WI38 (cell line): ENCODE measurements around the gene RO60.

ENCODE experiments used
- H3K4me3 ChIP-seq: 2 replicates; pipeline ENCODE4 v1.5.1; 2011; ENCODE audit warnings: low read depth, mild to moderate bottlenecking, control low read depth, low read length
- CTCF ChIP-seq: IDR thresholded peaks from 2 replicates; pipeline ENCODE4 v1.5.1; 2012; ENCODE audit warnings: low read depth, mild to moderate bottlenecking, control low read depth, low read length

RO60 gene

GRCh38 chr1:193077991-193078390, 18.6 kb downstream of the RO60 start:
- TF ChIP-seq CTCF, result no peak
- H3K4me3 ChIP-seq, result no peak overlapping the region

- H3K4me3 ChIP-seq, result no peak overlapping the region
- no peak for TF ChIP-seq CTCF
These were observed 19.8 kb downstream of the RO60 start for GRCh38 chr1:193079187-193079586.

- no peak overlapping the region for H3K4me3 ChIP-seq
- TF ChIP-seq CTCF, result no peak
These were observed 24.1 kb downstream of the RO60 start for GRCh38 chr1:193083365-193084088.

GRCh38 chr1:193085263-193085662, 25.9 kb downstream of the RO60 start:
- no peak for TF ChIP-seq CTCF
- no peak overlapping the region for H3K4me3 ChIP-seq

GRCh38 chr1:193086342-193086741, 26.9 kb downstream of the RO60 start:
- no peak for TF ChIP-seq CTCF
- H3K4me3 ChIP-seq, result no peak overlapping the region

GRCh38 chr1:193087893-193088292, 28.5 kb downstream of the RO60 start:
- TF ChIP-seq CTCF, result no peak
- H3K4me3 ChIP-seq, result no peak overlapping the region

GRCh38 chr1:193090865-193091264, 31.5 kb downstream of the RO60 start:
- no peak overlapping the region for H3K4me3 ChIP-seq
- no peak for TF ChIP-seq CTCF
